HepG2 (cell line): Measurements from ENCODE around the gene ADAD2. TPM values are rescaled to one million over a fixed set of nuclear protein-coding genes. Genes with fewer than 3 reads are reported as not detected.

ENCODE experiments used
- ATAC-seq: fragments of 200-7000 bp; cut with Tn5 transposase; 3 replicates; pipeline ENCODE4 v1.9.1; 2020; ENCODE audit warnings: mild to moderate bottlenecking, moderate library complexity
- BruUV-seq: library from RNA; stranded (reverse); fragments of 400-500 nt; replicated peaks from 2 replicates; lab custom pipeline; 2021; lab: Mats Ljungman, UMichigan
- CTCF ChIA-PET: fragments of 300-600 bp; formaldehyde crosslinking; extraction: SDS; loops from one replicate; lab custom pipeline; 2021; ENCODE audit warnings: low total read pairs, inconsistent platforms, low intra/inter-chr PET ratio; lab: Yijun Ruan, JAX
- POLR2A ChIA-PET: fragments of 350-600 bp; sonication (Branson Sonifier 250); formaldehyde crosslinking; loops from one replicate; lab custom pipeline; 2020; ENCODE audit warnings: antibody characterized with exemption, inconsistent platforms; lab: Yijun Ruan, JAX
- DNase-seq: peaks from one replicate; pipeline ENCODE4 v3.0.0-alpha.2; 2015; ENCODE audit warnings: low spot score
- FAIRE-seq: peaks from 3 replicates; lab custom pipeline; 2011; peaks lifted over from hg19 to GRCh38; lab: Jason Lieb, UNC
- H2AFZ ChIP-seq: one replicate; pipeline ENCODE4 v1.6.1; 2011; ENCODE audit warnings: low read length, inconsistent platforms
- H3K27ac ChIP-seq: fragments of 300-600 bp; 3 replicates; pipeline ENCODE4 v1.8.0; 2011; ENCODE audit warnings: mixed run types, mild to moderate bottlenecking, mixed read lengths, low read length, inconsistent platforms; ENCODE audit not compliant: insufficient read depth; ENCODE audit errors: extremely low read length
- H3K27me3 ChIP-seq, 2 experiments: fragments of 200-600 bp in 1 of 2; 2 replicates in 1 of 2; 3 replicates in 1 of 2; pipeline versions ENCODE4 v1.6.0 to v1.8.0; 2011; ENCODE audit warnings: low read length in 2 of 2, mild to moderate bottlenecking in 2 of 2, moderate library complexity in 2 of 2, inconsistent platforms in 1 of 2; ENCODE audit not compliant: insufficient read depth in 2 of 2, control insufficient read depth in 1 of 2
- H3K36me3 ChIP-seq, 2 experiments: fragments of 200-600 bp in 1 of 2; replicated peaks in 1 of 2; 2 replicates in 1 of 2; 3 replicates in 1 of 2; pipeline versions ENCODE4 v1.5.1 to v1.8.0; 2011; ENCODE audit warnings: low read length in 2 of 2, inconsistent platforms in 1 of 2; ENCODE audit not compliant: insufficient read depth in 2 of 2, control insufficient read depth in 1 of 2
- H3K4me1 ChIP-seq: 2 replicates; pipeline ENCODE4 v1.5.1; 2012; ENCODE audit warnings: low read length, inconsistent platforms; ENCODE audit not compliant: insufficient read depth
- H3K4me2 ChIP-seq: 2 replicates; pipeline ENCODE4 v1.6.0; 2011; ENCODE audit warnings: low read depth, low read length, inconsistent platforms
- H3K4me3 ChIP-seq, 3 experiments: fragments of 200-600 bp in 1 of 3; sonication (generic), shearing (Covaris generic) in 1 of 3; replicated peaks in 1 of 3; 2 replicates each; pipeline ENCODE4 v1.5.1; 2011 to 2016; ENCODE audit warnings: low read length in 3 of 3, inconsistent platforms in 2 of 3, low read depth in 2 of 3, mild to moderate bottlenecking in 2 of 3, control low read depth in 1 of 3, mixed read lengths in 1 of 3; ENCODE audit not compliant: insufficient read depth in 1 of 3
- H3K79me2 ChIP-seq: one replicate; pipeline ENCODE4 v1.6.1; 2011; ENCODE audit warnings: low read length, inconsistent platforms; ENCODE audit not compliant: insufficient read depth
- H3K9ac ChIP-seq: 2 replicates; pipeline ENCODE4 v1.6.0; 2011; ENCODE audit warnings: mild to moderate bottlenecking, low read depth, low read length, inconsistent platforms; ENCODE audit not compliant: insufficient read depth
- H3K9me3 ChIP-seq: 2 replicates; pipeline ENCODE4 v1.5.1; 2012; ENCODE audit warnings: mild to moderate bottlenecking, low read length
- H4K20me1 ChIP-seq: 2 replicates; pipeline ENCODE4 v1.6.0; 2011; ENCODE audit warnings: inconsistent platforms, mild to moderate bottlenecking, low read length, moderate library complexity; ENCODE audit not compliant: insufficient read depth
- DR1 ChIP-seq: sonication (generic); formaldehyde crosslinking; IDR thresholded peaks from 2 replicates; pipeline ENCODE4 v1.8.0; 2021; ENCODE audit warnings: mild to moderate bottlenecking, missing genetic modification reagents, inconsistent platforms
- ETV6 ChIP-seq: sonication (generic); formaldehyde crosslinking; conservative IDR thresholded peaks from 2 replicates; pipeline ENCODE4 v1.4.0; 2020; ENCODE audit warnings: missing genetic modification reagents
- FOXA1 ChIP-seq, 2 experiments: fragments of 450-650 bp in 1 of 2; sonication (generic) in 1 of 2; formaldehyde crosslinking in 1 of 2; IDR thresholded peaks; 2 replicates each; pipeline versions ENCODE4 v1.4.0 to v1.6.1; 2016 to 2020; ENCODE audit warnings: missing genetic modification reagents in 1 of 2
- HNRNPH1 ChIP-seq: fragments of 200-400 bp; formaldehyde crosslinking; optimal IDR thresholded peaks from 2 replicates; pipeline ENCODE3; 2017; ENCODE audit warnings: mild to moderate bottlenecking, low read depth, low read length
- HOXA3 ChIP-seq: sonication (generic); formaldehyde crosslinking; IDR thresholded peaks from 2 replicates; pipeline ENCODE4 v1.5.0; 2020; ENCODE audit warnings: missing genetic modification reagents
- HOXA7 ChIP-seq: sonication (generic); formaldehyde crosslinking; IDR thresholded peaks from 2 replicates; pipeline ENCODE4 v1.8.1; 2022; ENCODE audit warnings: mild to moderate bottlenecking, missing genetic modification reagents, moderate library complexity
- NCOA2 ChIP-seq: sonication (generic); formaldehyde crosslinking; IDR thresholded peaks from 2 replicates; pipeline ENCODE4 v1.8.0; 2022; ENCODE audit warnings: inconsistent platforms
- PCBP1 ChIP-seq: fragments of 200-400 bp; formaldehyde crosslinking; IDR thresholded peaks from 2 replicates; pipeline ENCODE4 v1.6.1; 2017; ENCODE audit warnings: mild to moderate bottlenecking, low read depth, low read length, borderline replicate concordance
- POLR2AphosphoS2 ChIP-seq: IDR thresholded peaks from 2 replicates; pipeline ENCODE4 v1.6.1; 2011; ENCODE audit warnings: low read depth, low read length, improper control_type of control experiment
- RNF2 ChIP-seq: fragments of 450-650 bp; conservative IDR thresholded peaks from 2 replicates; pipeline ENCODE4 v1.6.1; 2016; ENCODE audit warnings: low read depth
- SIX4 ChIP-seq: sonication (generic); formaldehyde crosslinking; IDR thresholded peaks from 2 replicates; pipeline ENCODE4 v1.4.0; 2020; ENCODE audit warnings: missing genetic modification reagents
- SMARCE1 ChIP-seq: fragments of 450-650 bp; IDR thresholded peaks from 2 replicates; pipeline ENCODE4 v1.6.1; 2017; ENCODE audit warnings: borderline replicate concordance
- SNAI1 ChIP-seq: sonication (generic); formaldehyde crosslinking; IDR thresholded peaks from 2 replicates; pipeline ENCODE4 v1.5.0; 2020; ENCODE audit warnings: mild to moderate bottlenecking, missing genetic modification reagents, borderline replicate concordance
- ZFP90 ChIP-seq: sonication (generic); formaldehyde crosslinking; IDR thresholded peaks from 2 replicates; pipeline ENCODE4 v1.8.0; 2022; ENCODE audit warnings: missing genetic modification reagents, mild to moderate bottlenecking, inconsistent platforms, borderline replicate concordance
- ZNF10 ChIP-seq: sonication (generic); formaldehyde crosslinking; IDR thresholded peaks from 2 replicates; pipeline ENCODE4 v1.4.0; 2020; ENCODE audit warnings: mild to moderate bottlenecking, low read depth, missing genetic modification reagents, borderline replicate concordance
- ZNF20 ChIP-seq: sonication (generic); formaldehyde crosslinking; IDR thresholded peaks from 2 replicates; pipeline ENCODE4 v1.4.0; 2020; ENCODE audit warnings: mild to moderate bottlenecking, moderate library complexity, missing genetic modification reagents
- ZNF747 ChIP-seq: sonication (generic); formaldehyde crosslinking; IDR thresholded peaks from 2 replicates; pipeline ENCODE4 v1.8.1; 2023; ENCODE audit warnings: missing genetic modification reagents, mild to moderate bottlenecking, borderline replicate concordance
- ZNF839 ChIP-seq: sonication (generic); formaldehyde crosslinking; IDR thresholded peaks from 2 replicates; pipeline ENCODE4 v1.4.0; 2020; ENCODE audit warnings: missing genetic modification reagents, mild to moderate bottlenecking, borderline replicate concordance
- ZSCAN31 ChIP-seq: sonication (generic); formaldehyde crosslinking; IDR thresholded peaks from 2 replicates; pipeline ENCODE4 v1.5.0; 2020; ENCODE audit warnings: low read depth, mild to moderate bottlenecking, missing genetic modification reagents
- WGBS: methylation state at CpG from one replicate; pipeline ENCODE4 v1.1.6; 2017; ENCODE audit warnings: low lambda C conversion rate; 5-methylcytosine and 5-hydroxymethylcytosine counted together
- in situ Hi-C: cut with HindIII; loops from 2 replicates; pipeline ENCODE4 v1.10.0; 2017; ENCODE audit warnings: low pct_unique_long_range_greater_than_20kb; ENCODE audit not compliant: extremely low pct_ligation_motif_present
- intact Hi-C: fragments of 100-400 bp; cut with micrococcal nuclease; formaldehyde crosslinking; loops from one replicate; pipeline ENCODE4 v1.10.0; 2022; ENCODE audit not compliant: unreplicated experiment
- polyA plus RNA-seq, 8 experiments: library from polyadenylated mRNA; depleted of rRNA in 3 of 8; stranded (reverse) in 7 of 8; unstranded in 1 of 8; fragments of >200 nt; fragmentation: Illumina TruSeq in 4 of 8; extraction: Trizol in 4 of 8; gene quantifications; 2 replicates each; pipeline versions ENCODE4 v1.2.1 to v1.2.3, GENCODE V29; 2011 to 2016; ENCODE audit warnings: low read depth in 4 of 8, missing spikeins in 1 of 8, mixed read lengths in 1 of 8; ENCODE audit not compliant: insufficient read depth in 1 of 8
- total RNA-seq, 5 experiments: library from RNA; depleted of rRNA; stranded (reverse); fragments of >200 nt; fragmentation: Illumina TruSeq; extraction: Trizol; gene quantifications; 2 replicates each; pipeline ENCODE4 v1.2.3, GENCODE V29; 2016; ENCODE audit warnings: low read depth in 1 of 5
- TF ChIP-seq, protein P1 (sequence below): sonication (generic); formaldehyde crosslinking; IDR thresholded peaks from 2 replicates; pipeline ENCODE4 v1.8.0; 2022; ENCODE audit warnings: mild to moderate bottlenecking, missing genetic modification reagents, moderate library complexity

ADAD2 gene
- total and polyA plus RNA-seq, 2 of the 13 experiments (the other 11 are each of a cell fraction or from before 2014, with no cell fraction given) = not detected

DNA sequence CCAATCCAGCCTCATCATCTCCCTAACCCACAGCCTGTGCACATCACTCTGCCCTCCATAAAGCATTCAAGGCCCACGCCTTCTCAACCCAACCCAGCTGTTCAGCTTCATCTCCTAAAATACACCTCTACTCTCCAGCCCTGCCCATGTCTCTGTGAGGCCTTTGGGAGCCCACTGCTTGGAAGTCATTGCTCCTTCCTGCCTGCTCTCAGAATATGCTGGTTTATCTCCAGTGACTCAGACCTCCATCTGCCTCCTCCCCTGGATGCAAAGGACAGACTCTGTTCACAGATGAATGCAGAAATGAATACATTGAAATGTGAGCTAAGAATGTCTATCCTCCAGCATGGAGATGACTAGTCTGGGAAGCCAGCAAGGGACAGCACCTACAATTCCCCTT, 29.9 kb downstream of the ADAD2 start (continued):
- TF ChIP-seq ZNF747 (no peak), DR1 (CRISPR knock-in tag) (no peak), ETV6 (CRISPR knock-in tag) (no peak), ZNF20 (CRISPR knock-in tag) (no peak), ZFP90 (no peak), FOXA1 (IDR thresholded peaks at IDR 0.05) (no peak), FOXA1 (CRISPR knock-in tag; IDR thresholded peaks at IDR 0.05) (no peak)

DNA sequence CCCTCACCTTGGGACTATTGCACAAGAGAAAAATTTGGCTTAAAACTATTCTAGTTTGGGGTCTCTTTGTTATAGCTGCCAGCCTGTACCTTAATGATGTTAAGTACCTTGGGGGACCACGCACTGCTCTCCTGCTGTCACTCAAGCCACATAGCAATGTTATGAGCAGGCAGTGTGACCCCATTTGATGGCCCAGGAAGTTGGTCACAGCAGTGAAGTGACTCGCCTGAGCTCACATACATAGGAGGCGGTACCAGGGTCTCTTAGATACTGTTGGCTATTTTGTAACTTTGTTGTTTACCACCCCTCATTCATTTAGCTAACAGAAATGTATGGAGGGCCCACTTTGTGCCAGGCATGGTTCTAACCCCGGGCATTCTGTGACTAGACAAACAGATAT, 32.5 kb downstream of the ADAD2 start:
- Histone ChIP-seq H3K27me3 (peaks cover 4 to 61% of the 10 kb centered on the region in 2 experiments; a peak in 4 of 5 replicates), H3K9me3 (no peaks in the 10 kb centered on the region), H3K36me3 (no peaks in the 10 kb centered on the region), H3K27ac (no peak overlapping the region), H3K9ac (no peak overlapping the region), H4K20me1 (no peaks in the 10 kb centered on the region), H3K4me3 (no peak overlapping the region), H3K4me2 (no peak overlapping the region), H3K4me1 (peaks cover 5% of the 10 kb centered on the region; the same call in 1 of the 2 replicates), H2AFZ (no peak overlapping the region), H3K79me2 (no peaks in the 10 kb centered on the region)
- in situ Hi-C loops (no loop called here), intact Hi-C loops (no loop called here)
- ATAC-seq = no peak
- POLR2A ChIA-PET = no interaction called here
- CTCF ChIA-PET = no interaction called here
- no peak for DNase-seq
- 10% methylated on average over 4 of the region's 4 CpGs for WGBS
- no peak for FAIRE-seq
- TF ChIP-seq PCBP1 (no peak), NCOA2 (CRISPR knock-in tag) (no peak), HOXA3 (CRISPR knock-in tag) (no peak), POLR2AphosphoS2 (no peak), SMARCE1 (no peak), SIX4 (CRISPR knock-in tag) (no peak), ZNF10 (no peak), ZNF839 (CRISPR knock-in tag) (no peak), RNF2 (no peak), SNAI1 (CRISPR knock-in tag) (no peak), ZSCAN31 (CRISPR knock-in tag) (no peak), HOXA7 (no peak), HNRNPH1 (no peak)
- TF ChIP-seq, protein P1, sequence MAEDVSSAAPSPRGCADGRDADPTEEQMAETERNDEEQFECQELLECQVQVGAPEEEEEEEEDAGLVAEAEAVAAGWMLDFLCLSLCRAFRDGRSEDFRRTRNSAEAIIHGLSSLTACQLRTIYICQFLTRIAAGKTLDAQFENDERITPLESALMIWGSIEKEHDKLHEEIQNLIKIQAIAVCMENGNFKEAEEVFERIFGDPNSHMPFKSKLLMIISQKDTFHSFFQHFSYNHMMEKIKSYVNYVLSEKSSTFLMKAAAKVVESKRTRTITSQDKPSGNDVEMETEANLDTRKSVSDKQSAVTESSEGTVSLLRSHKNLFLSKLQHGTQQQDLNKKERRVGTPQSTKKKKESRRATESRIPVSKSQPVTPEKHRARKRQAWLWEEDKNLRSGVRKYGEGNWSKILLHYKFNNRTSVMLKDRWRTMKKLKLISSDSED (CRISPR knock-in tag) = no peak
- BruUV-seq = no TSS peak
